Effector CD4-positive, alpha-beta T cell (primary cell): Measurements from ENCODE around the gene CLCN3.
"Not testable (repeated sequence)": the region's sequence is repeated elsewhere in the genome, so short reads cannot be mapped to it uniquely, and the experiment has no call there.

Source experiments
- DNase-seq: peaks from one replicate; pipeline ENCODE4 v3.0.0-alpha.2; 2020

Gene CLCN3

GRCh38 chr4:169716677-169717076, 96.3 kb downstream of the CLCN3 start:
- DNase-seq, result no peak

- DNase-seq, result no peak
These were observed 100.2 kb downstream of the CLCN3 start for GRCh38 chr4:169720529-169720928.

GRCh38 chr4:169723207-169723965, 103.0 kb downstream of the CLCN3 start:
- DNase-seq, result no peak

- no peak for DNase-seq
These were observed 103.9 kb downstream of the CLCN3 start for GRCh38 chr4:169724260-169724659.

GRCh38 chr4:169727616-169728015, 107.2 kb downstream of the CLCN3 start:
- DNase-seq, result no peak

GRCh38 chr4:169730564-169730963, 110.2 kb downstream of the CLCN3 start:
- no peak for DNase-seq

GRCh38 chr4:169738604-169739003, 118.2 kb downstream of the CLCN3 start:
- not testable (repeated sequence) for DNase-seq

GRCh38 chr4:169741569-169741968, 121.2 kb downstream of the CLCN3 start:
- no peak for DNase-seq

GRCh38 chr4:169744601-169745000, 124.2 kb downstream of the CLCN3 start:
- no peak for DNase-seq

GRCh38 chr4:169745291-169745690, 124.9 kb downstream of the CLCN3 start:
- DNase-seq, result no peak

GRCh38 chr4:169756971-169757574, 136.7 kb downstream of the CLCN3 start:
- DNase-seq, result no peak

- DNase-seq, result peak; percentile 90
These were observed 137.3 kb downstream of the CLCN3 start, which contains the start of gene HPF1 for GRCh38 chr4:169757575-169758184. HPF1 (minus strand) TSS chr4:169757944; CDS start chr4:169757877, 67 bp downstream.

- no peak for DNase-seq
These were observed 138.1 kb downstream of the CLCN3 start for GRCh38 chr4:169758401-169758962.

GRCh38 chr4:169761846-169762245, 141.5 kb downstream of the CLCN3 start:
- DNase-seq, result no peak

GRCh38 chr4:169765835-169766234, 145.5 kb downstream of the CLCN3 start:
- DNase-seq, result no peak

GRCh38 chr4:169766741-169767140, 146.4 kb downstream of the CLCN3 start:
- DNase-seq, result no peak

- no peak for DNase-seq
These were observed 148.0 kb downstream of the CLCN3 start for GRCh38 chr4:169768385-169768784.

GRCh38 chr4:169770416-169770815, 150.0 kb downstream of the CLCN3 start:
- no peak for DNase-seq

- not testable (repeated sequence) for DNase-seq
These were observed 151.2 kb downstream of the CLCN3 start for GRCh38 chr4:169771556-169772080.
